ENCODE measurements around the gene MYL7. TPM values are rescaled to one million over a fixed set of nuclear protein-coding genes. Genes with fewer than 3 reads are reported as not detected.
A peak's percentile ranks its signal among the peaks of the same experiment; 100 is the strongest.

Gene MYL7
- polyA plus RNA-seq, 3 donors, result not detected

- Mint-ChIP-seq H3K27me3 (ENCODE audit: low read depth in 3 of 3) (peaks cover 36 to 47% (median 38%) of the 10 kb centered on the region in 3 donors), H3K27ac (peak overlapping the region in 1 of 7 donors; percentile 25), H3K4me1 (peaks cover 6% of the 10 kb centered on the region), H3K9me3 (peaks cover 0 to 8% (median 0%) of the 10 kb centered on the region in 7 donors), H3K4me3 (peak overlapping the region in 1 of 2 donors; percentile 70), H3K36me3 (no peaks in the 10 kb centered on the region)
- Histone ChIP-seq H3K4me1 (ENCODE audit: control insufficient read depth in 1 of 2, insufficient read depth in 2 of 2, low read length in 2 of 2) (peaks cover 0 to 5% of the 10 kb centered on the region in 2 donors), H4K20me1 (ENCODE audit: insufficient read depth, low read length) (no peaks in the 10 kb centered on the region), H3K27ac (ENCODE audit: low read depth in 1 of 2, low read length in 2 of 2) (no peak overlapping the region), H3K9ac (ENCODE audit: insufficient read depth, low read length, poor library complexity, severe bottlenecking) (no peak overlapping the region), H3K4me2 (replicated peaks; ENCODE audit: extremely low read depth, low read length, poor library complexity, severe bottlenecking) (no peak overlapping the region), H3K4me3 (replicated peaks in 1 of 3; ENCODE audit: low read depth in 2 of 3, low read length in 3 of 3) (no peak overlapping the region), H3K79me2 (ENCODE audit: insufficient read depth, low read length) (no peaks in the 10 kb centered on the region), H3K27me3 (ENCODE audit: control insufficient read depth in 2 of 2, insufficient read depth in 2 of 2, low read length in 2 of 2) (peaks cover 14 to 34% of the 10 kb centered on the region in 2 donors), H3K36me3 (replicated peaks in 1 of 2; ENCODE audit: control insufficient read depth in 1 of 2, insufficient read depth in 2 of 2, low read length in 2 of 2) (no peaks in the 10 kb centered on the region), H3K9me3 (replicated peaks in 1 of 2; ENCODE audit: control insufficient read depth in 1 of 2, insufficient read depth in 1 of 2, low read length in 2 of 2) (no peaks in the 10 kb centered on the region), H2AFZ (ENCODE audit: insufficient read depth, low read depth, low read length, poor library complexity, severe bottlenecking) (no peak overlapping the region)
- DNase-seq, result no peak
- no peak for TF ChIP-seq CTCF (IDR thresholded peaks at IDR 0.05)
- intact Hi-C loops (cut with micrococcal nuclease), result no loop called here
- WGBS (ENCODE audit: insufficient coverage), result 94% methylated on average over 11 of the region's 14 CpGs
Measured at GRCh38 chr7:44101966-44102845, 38.9 kb downstream of the MYL7 start.

GRCh38 chr7:44101303-44101965, 39.7 kb downstream of the MYL7 start:
- H4K20me1 ChIP-seq (ENCODE audit: insufficient read depth, low read length), result no peaks in the 10 kb centered on the region
- Mint-ChIP-seq H3K27me3 (ENCODE audit: low read depth in 3 of 3) (peaks cover 36 to 47% (median 38%) of the 10 kb centered on the region in 3 donors), H3K9me3 (peaks cover 0 to 8% (median 0%) of the 10 kb centered on the region in 7 donors), H3K4me3 (no peak overlapping the region), H3K36me3 (no peaks in the 10 kb centered on the region), H3K4me1 (peaks cover 6% of the 10 kb centered on the region), H3K27ac (no peak overlapping the region)
- H3K4me2 ChIP-seq (replicated peaks; ENCODE audit: extremely low read depth, low read length, poor library complexity, severe bottlenecking), result no peak overlapping the region
- H3K4me3 ChIP-seq (replicated peaks in 1 of 3; ENCODE audit: low read depth in 2 of 3, low read length in 3 of 3), result no peak overlapping the region
- TF ChIP-seq CTCF (IDR thresholded peaks at IDR 0.05), result no peak
- no peaks in the 10 kb centered on the region for H3K79me2 ChIP-seq (ENCODE audit: insufficient read depth, low read length)
- peaks cover 0 to 5% of the 10 kb centered on the region in 2 donors for H3K4me1 ChIP-seq (ENCODE audit: control insufficient read depth in 1 of 2, insufficient read depth in 2 of 2, low read length in 2 of 2)
- DNase-seq, result no peak
- no peak overlapping the region for H3K27ac ChIP-seq (ENCODE audit: low read depth in 1 of 2, low read length in 2 of 2)
- H3K36me3 ChIP-seq (replicated peaks in 1 of 2; ENCODE audit: control insufficient read depth in 1 of 2, insufficient read depth in 2 of 2, low read length in 2 of 2), result no peaks in the 10 kb centered on the region
- H2AFZ ChIP-seq (ENCODE audit: insufficient read depth, low read depth, low read length, poor library complexity, severe bottlenecking), result no peak overlapping the region
- H3K9ac ChIP-seq (ENCODE audit: insufficient read depth, low read length, poor library complexity, severe bottlenecking), result no peak overlapping the region
- H3K27me3 ChIP-seq (ENCODE audit: control insufficient read depth in 2 of 2, insufficient read depth in 2 of 2, low read length in 2 of 2), result peaks cover 14 to 34% of the 10 kb centered on the region in 2 donors
- 100% methylated on average over 1 of the region's 3 CpGs for WGBS (ENCODE audit: insufficient coverage)
- intact Hi-C loops (cut with micrococcal nuclease), result no loop called here
- H3K9me3 ChIP-seq (replicated peaks in 1 of 2; ENCODE audit: control insufficient read depth in 1 of 2, insufficient read depth in 1 of 2, low read length in 2 of 2), result no peaks in the 10 kb centered on the region
